GM18526 (cell line): ENCODE results near the gene SLC6A7.

Experiments used
- POLR2A ChIP-seq: IDR thresholded peaks from 3 replicates; pipeline ENCODE4 v1.6.1; 2011; ENCODE audit not compliant: insufficient read length; ENCODE audit errors: extremely low read depth

The SLC6A7 gene

DNA sequence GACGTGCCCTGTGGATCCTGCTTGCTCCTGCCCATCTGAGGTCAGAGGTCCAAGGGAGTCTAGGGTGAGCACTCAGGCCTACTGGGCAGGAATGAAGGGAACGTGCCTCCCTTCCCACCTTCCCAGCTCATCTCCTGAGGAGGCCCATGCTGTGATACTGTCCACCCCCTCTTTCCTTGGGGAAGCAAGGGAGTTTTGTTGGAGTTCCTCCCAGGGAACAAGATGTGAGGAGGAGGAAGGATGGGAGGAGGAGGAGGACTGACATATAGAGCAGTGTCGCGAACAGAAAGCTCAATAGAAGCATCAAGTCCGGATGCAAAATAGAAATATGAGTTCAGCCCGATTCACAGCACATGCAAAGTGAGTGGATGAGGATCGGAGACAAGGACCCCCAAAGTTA, 41.0 kb downstream of the SLC6A7 start:
- TF ChIP-seq POLR2A = no peak

DNA sequence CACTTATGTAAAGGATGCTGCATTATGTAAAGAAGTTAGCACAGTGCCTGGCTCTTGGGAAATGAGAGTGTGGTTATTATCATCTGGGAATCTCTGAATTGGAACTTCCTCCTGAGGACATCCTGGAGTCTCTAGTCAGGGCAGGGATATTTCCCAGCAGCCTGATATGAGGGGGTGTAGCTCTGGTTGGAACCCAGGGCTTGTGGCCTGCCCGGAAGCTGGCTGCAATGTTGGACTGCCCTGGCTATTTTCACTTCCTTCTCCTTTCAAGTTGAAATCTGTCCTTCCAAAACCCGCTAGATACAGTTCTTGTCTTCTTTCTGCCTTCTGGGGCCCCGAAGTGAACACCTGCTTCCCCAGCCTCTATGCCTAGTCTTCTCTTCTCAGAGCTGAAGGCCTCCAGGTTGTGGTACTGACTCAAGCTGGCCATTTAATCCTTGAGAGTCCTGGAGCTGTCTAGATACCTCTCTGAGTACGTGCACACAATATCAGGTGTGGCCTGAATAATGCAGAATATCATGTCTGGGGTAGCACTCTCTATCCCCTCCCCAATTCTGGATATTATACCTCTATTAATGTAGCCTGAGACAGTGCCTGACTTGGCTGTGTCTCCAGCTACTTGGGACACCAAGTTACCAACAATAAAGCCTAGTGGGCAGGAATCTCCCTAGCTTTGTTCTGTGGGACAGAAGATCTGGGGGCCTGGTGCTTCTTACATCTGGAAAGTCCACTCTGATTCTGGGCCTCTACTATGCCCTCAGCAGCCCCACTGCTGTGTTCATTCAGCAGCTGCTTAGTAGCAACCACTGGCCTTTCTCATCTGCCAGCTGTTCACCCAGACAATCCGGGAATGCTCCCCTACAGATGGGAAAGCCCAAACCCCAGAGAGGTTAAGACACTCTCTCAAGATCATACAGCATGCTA, 45.0 kb downstream of the SLC6A7 start:
- no peak for TF ChIP-seq POLR2A

DNA sequence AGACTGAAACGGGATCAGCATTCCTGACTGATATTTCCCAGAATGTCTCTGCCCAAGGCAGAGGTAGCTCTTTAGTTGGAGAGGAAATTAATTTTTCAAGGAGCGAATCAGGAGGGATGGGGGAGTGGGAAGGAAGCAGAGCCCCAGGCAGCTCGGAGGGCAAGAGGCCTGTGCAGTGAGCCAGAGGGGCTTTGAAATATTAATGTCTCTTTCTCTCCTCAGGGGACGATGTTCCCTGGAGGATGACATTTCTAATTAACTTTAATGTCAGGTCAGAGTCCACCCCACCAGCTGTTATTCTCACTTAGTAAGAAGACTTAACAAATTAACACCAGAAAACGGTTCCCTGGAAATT, 45.6 kb downstream of the SLC6A7 start:
- TF ChIP-seq POLR2A = no peak

DNA sequence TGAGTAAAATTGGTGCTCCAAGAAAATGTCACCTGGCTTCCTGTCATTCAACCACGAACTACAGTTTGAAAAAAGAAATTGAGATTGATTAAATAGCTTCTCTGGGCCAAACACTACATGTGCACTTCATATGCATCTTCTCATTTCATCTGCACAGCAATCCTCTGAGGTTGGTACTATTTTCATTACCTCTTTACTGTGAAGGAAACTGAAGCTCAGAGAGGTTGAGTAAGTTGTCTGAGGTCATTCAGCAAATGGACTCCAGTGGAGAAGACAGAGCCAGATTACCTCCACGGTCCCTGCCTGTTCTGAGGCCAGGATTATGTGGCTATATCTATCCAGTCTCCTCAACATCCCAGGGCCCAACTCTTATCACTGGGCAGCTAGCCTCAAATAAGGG, 46.5 kb downstream of the SLC6A7 start:
- no peak for TF ChIP-seq POLR2A

- TF ChIP-seq POLR2A = no peak
Measured at GRCh38 chr5:150236981-150237754, 47.3 kb downstream of the SLC6A7 start.

- no peak for TF ChIP-seq POLR2A
Measured at GRCh38 chr5:150238646-150239045, 48.8 kb downstream of the SLC6A7 start.

GRCh38 chr5:150239099-150239793, 49.4 kb downstream of the SLC6A7 start:
- TF ChIP-seq POLR2A = no peak

DNA sequence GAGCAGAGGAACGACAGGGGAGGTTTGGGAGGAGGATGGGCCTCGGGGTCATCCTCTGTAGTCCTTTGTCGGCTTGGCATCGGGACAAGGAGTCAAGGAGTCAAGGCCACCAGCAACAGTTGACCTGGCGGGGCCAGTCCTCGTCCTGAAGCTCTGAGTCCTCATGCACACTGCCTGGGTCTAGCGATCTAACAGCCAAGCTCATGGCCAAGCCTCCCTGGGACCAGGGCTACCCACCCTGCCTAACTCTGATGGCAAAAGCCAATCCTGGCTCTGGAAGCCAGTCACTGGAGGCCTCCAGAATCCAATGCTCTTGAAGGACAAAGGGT, 49.9 kb downstream of the SLC6A7 start:
- no peak for TF ChIP-seq POLR2A

GRCh38 chr5:150241298-150242160, 51.7 kb downstream of the SLC6A7 start:
- no peak for TF ChIP-seq POLR2A

DNA sequence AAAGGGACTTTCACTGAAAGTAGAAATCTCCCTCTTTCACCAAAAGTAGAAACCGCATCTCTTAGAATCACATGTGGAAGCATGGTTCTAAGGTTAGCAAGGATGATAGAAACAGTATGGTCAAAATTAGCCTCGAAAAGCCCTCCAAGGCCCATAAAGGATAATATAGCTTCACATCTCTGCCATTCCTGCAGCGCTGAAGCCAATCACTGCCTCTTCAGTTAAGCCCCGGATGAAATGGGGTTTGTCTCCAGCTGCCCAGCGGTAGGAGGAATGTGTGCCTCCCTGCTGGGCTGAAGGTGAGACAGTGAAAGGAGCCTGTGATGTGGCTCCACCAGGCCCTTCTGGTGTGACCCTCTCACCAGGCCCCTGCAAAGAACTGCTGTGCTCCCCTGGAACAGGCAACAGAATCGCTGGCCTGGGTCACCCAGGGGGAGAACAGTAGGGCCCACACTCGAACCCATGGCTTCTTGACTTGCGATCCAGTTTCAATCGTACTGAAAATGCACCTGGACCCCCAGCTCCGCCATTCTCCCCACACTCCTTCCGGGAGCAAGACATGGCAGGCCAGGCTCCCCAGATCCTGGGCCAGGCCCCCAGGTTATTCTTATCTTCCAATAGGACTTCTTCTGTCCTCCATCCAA, 52.5 kb downstream of the SLC6A7 start:
- no peak for TF ChIP-seq POLR2A

DNA sequence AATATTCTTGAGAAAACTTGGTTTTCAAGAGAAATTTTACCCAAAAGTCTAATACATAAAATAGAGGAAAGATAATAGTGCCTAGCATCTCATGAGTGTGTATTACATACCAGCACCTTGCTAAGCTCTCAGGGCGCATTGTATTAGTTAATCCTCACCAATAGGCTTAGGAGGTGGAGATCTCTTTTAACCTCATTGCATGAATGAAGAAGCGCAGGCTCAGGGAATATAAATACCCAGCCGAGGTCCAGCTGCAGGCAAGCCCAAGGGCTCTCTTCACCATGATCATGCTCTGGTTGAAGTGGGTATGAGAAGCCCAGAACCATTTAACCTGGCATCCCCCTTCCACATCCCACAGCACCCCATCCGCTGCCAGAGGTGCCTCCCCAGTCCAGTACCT, 53.7 kb downstream of the SLC6A7 start:
- TF ChIP-seq POLR2A = no peak

DNA sequence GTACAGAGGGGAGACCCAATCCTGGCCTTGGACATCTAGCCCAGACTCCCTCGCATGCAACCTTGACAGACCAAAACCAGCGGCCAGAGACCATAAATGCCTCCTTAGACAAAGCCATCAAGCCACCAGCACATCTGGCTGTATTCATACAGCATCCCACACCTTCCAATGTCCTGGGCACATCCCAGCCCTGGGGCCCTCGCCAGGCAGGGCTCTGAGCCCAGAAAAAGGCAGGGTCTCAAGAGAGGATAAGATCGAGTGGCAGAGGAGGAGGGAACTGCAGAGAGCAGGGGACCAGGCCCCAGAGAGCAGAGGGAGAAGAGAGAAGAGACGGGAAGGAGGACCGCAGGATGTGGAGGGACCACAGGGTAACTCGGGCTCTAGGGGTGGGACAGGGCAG, 54.3 kb downstream of the SLC6A7 start:
- no peak for TF ChIP-seq POLR2A

- TF ChIP-seq POLR2A = no peak
Measured at GRCh38 chr5:150245111-150245789, 55.4 kb downstream of the SLC6A7 start.

DNA sequence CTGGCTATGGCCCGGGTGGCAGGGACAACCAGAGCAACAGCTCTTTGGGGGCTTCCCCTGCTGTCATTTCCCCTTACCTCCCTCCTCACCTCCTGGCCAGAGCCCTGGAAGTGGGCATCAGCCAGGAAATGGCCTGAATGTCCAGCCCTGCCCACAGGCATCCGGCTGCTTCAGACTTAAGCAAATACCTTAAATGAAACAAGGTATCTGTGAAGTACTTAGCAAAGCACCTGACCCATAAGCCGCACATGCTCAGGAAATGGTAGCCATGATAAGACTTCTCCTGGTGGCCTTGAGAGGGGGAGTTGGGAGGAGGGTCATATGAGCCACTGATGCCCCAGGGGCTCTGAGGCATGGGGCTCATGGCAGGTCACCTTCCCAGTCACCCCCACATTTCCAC, 55.9 kb downstream of the SLC6A7 start:
- no peak for TF ChIP-seq POLR2A
